ENCODE results near the gene KLK3.
"Not testable (repeated sequence)": the region's sequence is repeated elsewhere in the genome, so short reads cannot be mapped to it uniquely, and the experiment has no call there.

The KLK3 gene

DNA sequence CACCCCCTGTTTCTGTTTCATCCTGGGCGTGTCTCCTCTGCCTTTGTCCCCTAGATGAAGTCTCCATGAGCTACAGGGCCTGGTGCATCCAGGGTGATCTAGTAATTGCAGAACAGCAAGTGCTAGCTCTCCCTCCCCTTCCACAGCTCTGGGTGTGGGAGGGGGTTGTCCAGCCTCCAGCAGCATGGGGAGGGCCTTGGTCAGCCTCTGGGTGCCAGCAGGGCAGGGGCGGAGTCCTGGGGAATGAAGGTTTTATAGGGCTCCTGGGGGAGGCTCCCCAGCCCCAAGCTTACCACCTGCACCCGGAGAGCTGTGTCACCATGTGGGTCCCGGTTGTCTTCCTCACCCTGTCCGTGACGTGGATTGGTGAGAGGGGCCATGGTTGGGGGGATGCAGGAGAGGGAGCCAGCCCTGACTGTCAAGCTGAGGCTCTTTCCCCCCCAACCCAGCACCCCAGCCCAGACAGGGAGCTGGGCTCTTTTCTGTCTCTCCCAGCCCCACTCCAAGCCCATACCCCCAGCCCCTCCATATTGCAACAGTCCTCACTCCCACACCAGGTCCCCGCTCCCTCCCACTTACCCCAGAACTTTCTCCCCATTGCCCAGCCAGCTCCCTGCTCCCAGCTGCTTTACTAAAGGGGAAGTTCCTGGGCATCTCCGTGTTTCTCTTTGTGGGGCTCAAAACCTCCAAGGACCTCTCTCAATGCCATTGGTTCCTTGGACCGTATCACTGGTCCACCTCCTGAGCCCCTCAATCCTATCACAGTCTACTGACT is at the start of gene KLK3:
TSS of gene KLK3 (plus strand) at position 280 of the 775 bp plus-strand sequence. CDS start at position 321, 41 bp downstream.
- no peak for DNase-seq (ENCODE audit: low read depth in 4 of 4, low spot score in 1 of 4)

DNA sequence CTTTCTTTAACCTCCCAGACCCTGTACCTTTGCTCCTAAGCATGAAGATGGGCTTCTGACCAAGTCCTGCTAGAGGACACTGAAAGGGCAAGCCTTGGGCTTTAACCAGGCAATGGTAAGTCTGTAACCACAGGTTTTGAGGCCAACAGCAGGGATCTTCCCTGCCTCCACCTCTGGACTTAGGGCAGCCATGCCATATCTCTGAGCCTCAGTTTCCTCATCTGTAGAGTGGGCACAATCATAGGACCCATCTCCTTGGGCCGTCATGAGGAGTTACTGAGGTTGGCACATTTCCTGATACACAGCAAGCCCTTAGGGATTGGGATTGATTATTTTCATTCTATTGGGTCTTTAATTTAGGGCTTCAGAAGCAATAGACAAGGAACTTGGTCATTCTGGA is 45.9 kb upstream of the KLK3 start:
- DNase-seq (ENCODE audit: low read depth in 4 of 4, low spot score in 1 of 4) = no peak

DNA sequence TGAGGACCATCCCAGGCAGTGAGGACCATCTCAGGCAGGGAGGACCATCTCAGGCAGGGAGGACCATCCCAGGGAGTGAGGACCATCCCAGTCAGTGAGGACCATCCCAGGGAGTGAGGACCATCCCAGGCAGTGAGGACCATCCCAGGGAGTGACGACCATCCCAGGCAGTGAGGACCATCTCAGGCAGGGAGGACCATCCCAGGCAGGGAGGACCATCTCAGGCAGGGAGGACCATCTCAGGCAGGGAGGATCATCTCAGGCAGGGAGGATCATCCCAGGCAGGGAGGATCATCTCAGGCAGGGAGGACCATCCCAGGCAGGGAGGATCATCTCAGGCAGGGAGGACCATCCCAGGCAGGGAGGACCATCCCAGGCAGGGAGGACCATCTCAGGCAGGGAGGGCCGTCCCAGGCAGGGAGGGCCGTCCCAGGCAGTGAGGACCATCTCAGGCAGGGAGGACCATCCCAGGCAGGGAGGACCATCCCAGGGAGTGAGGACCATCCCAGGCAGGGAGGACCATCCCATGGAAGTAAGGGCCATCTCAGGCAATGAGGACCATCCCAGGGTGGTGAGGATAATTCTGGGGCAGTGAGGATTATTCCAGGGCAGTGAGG is 43.0 kb upstream of the KLK3 start:
- DNase-seq (ENCODE audit: low read depth in 4 of 4, low spot score in 1 of 4) = not testable (repeated sequence)

- no peak for DNase-seq (ENCODE audit: low read depth in 4 of 4, low spot score in 1 of 4)
Measured at GRCh38 chr19:50812474-50812873, 42.2 kb upstream of the KLK3 start.

DNA sequence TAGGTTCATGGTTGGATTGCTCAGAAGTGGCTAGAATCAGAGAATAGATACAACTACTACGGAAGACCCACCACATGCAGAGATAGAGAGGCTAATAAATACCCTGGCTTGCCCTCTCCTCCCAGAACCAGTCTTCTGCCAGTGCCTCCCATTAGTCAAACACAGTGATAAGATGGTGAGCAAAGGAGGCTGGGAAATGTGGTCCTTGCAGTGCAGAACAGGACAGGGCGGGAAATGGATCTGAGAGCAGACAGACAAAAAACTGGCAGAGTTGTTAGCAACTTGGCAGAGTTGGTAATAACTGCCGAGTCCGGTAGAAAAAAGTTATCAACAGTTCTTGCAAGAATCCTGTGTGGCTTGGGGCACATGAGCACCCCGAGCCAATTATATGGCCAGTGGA is 39.8 kb upstream of the KLK3 start:
- DNase-seq (ENCODE audit: low read depth in 4 of 4, low spot score in 1 of 4) = no peak

DNA sequence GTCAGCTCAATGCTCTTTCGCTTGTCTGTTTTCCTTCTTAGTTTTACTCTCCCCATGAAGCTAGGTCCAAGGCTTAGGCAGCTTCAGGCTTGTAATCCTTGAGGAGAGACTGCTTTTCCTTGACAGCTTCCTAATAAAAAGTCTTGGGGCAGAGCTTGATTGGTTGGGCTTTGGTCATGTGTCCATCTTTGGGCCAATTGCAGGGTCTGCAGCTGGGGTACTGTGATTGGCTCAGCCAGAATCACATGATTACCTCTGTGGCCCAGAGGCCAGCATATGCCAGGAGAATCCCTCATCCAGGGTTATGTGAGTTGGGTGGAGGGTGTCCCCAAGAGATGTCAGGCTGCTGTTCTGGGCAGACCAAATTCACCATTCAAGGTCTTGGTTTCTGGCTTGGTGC is 39.3 kb upstream of the KLK3 start:
- DNase-seq (ENCODE audit: low read depth in 4 of 4, low spot score in 1 of 4) = no peak

DNA sequence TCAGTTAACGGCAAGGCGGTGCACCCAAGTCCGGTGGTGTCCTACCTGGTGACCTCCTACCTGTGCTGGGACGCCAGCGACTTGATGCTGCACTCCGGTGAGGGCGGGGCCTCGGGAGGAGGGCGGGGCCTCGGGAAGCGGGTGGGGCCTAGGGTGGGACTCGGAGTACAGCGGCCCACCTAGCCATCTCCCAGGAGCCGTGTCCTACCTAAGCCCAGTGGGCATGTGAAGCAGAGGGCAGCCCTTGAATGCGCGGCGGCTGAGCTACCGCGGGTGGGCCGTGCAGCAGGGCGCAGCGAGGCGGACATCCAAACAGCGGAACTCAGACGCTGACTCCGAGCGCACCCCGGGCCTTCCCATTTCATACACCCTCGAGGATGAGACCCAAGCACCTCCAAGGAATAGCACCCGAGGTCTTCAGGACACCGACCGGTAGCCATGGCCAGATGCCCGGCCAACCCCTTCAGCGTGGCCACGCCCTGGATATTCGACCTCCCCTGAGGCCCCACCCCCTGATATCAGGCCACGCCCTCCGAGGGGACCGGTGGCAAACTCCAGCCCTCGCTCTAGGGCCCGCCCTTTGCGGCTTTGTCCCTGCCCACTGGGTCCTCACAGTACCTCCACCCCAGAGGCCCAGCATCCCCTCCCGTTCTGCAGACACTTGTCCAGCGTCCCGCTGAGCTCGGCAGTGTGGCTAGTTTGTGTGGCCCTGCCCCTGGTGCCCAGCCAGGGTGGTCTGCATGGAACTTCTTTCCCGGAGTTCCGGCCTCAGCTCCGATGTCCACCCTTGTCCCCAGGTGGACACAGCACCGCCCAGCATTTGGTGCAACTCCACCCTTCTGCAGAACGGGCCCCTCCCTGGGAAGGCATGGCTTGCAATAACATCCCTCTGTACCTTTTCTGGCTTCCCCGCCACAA is 36.5 kb upstream of the KLK3 start:
- peak in 2 of 4 experiments; percentile 46 to 48 for DNase-seq (ENCODE audit: low read depth in 4 of 4, low spot score in 1 of 4)

DNA sequence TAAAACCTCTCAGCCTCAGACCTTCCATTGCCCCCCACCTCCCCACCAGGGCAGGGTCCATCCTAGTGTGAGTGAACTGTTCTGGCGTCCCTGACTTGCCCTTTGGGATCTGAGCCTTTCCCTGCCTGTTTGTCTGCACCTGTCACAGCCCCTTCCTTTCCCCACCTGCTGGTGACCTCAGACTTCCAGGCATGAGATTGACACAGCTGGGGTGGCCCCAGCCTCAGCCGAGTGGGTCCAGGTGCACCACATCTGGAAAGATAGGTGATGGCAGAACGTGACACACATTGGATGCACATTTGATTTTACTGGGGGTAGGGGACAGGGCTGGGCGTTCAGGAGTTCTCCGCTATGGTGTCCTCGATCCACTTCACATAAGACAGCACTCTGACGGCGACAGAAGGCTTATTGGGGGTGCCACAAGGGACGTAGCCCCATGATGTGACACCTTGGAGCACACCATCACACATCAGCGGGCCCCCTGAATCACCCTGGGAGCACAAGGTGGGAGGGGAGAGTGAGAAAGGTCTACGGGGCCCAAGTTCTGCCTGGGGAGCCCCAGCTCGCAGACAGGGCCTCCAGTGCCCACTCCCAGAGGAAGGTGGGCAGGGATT is 35.7 kb upstream of the KLK3 start:
- DNase-seq (ENCODE audit: low read depth in 4 of 4, low spot score in 1 of 4) = no peak

DNA sequence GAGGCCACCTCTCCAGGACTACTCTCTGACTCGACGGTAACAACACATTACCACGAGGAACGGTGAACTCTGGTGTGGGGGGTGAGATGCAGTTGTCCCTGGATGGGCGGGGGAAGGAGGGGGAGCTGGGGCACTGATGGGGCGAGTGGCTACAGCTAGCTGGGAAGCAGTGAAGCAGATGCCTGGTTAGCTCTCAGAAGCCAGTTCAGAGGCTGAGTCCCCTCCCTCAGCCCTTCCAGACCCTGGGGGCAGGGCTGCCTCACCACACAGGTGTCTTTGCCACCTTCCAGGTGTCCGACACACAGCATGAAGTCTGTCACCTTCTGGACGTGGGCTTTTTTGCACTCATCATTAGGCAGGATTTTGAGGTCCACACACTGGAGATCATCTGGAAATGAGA is 35.1 kb upstream of the KLK3 start:
- no peak for DNase-seq (ENCODE audit: low read depth in 4 of 4, low spot score in 1 of 4)

- no peak for DNase-seq (ENCODE audit: low read depth in 4 of 4, low spot score in 1 of 4)
Measured at GRCh38 chr19:50820086-50820485, 34.6 kb upstream of the KLK3 start.

DNA sequence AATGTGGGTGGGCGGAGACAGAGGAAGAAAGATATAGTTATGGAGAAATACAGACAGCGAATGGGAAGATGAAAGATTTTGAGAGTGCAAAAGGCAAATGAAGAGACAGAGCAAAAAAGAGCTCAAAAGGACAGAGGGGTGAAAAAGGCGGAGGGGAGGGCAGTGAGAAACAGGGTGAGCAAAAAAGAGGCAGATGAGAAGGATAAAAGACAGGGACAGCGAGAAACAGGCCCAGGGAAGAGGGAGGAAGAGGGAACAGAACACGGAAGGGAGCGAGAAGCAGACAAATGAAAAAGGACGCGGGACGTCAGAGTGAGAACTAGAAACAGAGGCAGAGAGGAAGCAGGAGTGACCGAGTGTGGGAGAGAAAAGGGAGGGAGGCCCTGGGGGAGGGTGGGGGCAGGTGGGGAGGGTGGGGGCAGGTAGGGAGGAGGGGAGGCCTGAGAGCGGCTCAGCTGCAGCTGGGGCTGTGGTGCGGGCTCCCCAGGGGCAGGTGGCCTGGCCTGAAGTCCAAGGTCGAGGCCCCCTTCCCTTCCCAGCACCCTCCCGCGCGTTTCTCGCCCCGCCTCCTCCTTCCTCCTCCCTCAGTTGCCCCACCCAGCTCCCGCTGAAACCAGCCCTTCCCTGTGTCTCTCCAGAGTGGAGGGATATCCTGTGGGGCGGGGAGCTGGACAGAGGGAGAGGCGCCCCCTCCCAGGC is 34.0 kb upstream of the KLK3 start:
- DNase-seq (ENCODE audit: low read depth in 4 of 4, low spot score in 1 of 4) = no peak

DNA sequence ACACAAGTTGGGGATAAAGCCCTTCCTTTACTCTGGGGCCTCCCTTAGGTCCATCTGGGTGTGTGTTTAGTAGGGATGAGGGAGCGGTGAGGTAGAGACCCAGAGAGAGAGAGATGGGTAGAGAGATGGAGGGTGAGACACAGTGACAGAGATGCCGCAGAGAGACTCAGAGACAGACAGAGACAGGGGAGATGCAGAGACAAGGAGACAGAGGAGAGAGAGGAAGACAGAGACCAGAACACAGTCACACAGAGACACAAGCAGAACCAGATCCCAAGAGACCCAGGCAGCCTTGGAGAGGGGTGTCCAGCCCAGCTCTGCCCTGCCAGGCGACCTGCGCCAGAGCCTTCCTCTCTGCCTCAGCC is 33.5 kb upstream of the KLK3 start:
- no peak for DNase-seq (ENCODE audit: low read depth in 4 of 4, low spot score in 1 of 4)

DNA sequence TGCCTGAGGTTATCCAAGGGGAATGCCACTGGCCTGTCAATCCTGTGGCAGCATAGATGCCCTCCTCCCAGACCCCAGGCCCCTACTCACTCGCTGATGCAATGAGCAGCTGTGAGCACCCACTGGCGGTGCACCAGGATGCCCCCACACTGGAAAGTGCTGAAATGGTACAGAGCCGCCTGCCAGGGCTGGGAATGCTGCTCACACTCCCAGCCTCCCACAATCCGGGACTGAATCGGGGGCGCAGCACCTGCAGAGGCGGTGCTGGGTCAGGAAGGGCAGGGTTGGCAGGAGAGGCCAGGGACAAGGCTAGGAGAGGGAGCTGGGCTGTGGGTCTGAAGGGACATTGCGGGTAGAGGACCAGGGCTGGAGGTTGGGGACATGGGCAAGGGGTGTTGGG is 33.1 kb upstream of the KLK3 start:
- DNase-seq (ENCODE audit: low read depth in 4 of 4, low spot score in 1 of 4) = no peak

DNA sequence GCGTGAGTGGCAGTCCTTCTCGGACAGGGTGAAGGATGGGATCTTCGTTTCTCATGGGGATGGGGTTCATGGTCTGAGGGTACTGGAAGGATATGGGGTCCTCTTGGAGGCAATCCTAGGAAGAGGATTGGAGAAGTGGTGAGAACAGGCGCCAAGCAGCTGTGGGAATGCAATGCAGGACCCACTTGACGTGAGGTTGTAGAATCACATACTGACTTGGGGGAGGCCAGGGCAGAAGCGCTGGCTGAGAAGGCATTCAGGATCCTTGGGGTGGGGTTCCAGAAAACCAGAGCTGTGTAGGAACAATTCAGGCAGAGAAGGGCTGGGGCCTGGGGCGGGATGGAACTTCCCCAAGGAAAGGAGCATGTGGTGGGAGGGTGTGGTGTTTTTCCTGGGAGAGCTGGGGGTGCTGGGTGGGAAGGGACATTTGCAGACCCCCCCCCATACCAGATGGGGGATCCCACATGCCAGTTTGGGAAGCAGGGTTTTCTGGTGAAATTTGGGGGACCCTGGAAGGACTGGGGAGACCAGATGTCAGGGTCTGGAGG is 32.0 kb upstream of the KLK3 start:
- DNase-seq (ENCODE audit: low read depth in 4 of 4, low spot score in 1 of 4) = no peak

DNA sequence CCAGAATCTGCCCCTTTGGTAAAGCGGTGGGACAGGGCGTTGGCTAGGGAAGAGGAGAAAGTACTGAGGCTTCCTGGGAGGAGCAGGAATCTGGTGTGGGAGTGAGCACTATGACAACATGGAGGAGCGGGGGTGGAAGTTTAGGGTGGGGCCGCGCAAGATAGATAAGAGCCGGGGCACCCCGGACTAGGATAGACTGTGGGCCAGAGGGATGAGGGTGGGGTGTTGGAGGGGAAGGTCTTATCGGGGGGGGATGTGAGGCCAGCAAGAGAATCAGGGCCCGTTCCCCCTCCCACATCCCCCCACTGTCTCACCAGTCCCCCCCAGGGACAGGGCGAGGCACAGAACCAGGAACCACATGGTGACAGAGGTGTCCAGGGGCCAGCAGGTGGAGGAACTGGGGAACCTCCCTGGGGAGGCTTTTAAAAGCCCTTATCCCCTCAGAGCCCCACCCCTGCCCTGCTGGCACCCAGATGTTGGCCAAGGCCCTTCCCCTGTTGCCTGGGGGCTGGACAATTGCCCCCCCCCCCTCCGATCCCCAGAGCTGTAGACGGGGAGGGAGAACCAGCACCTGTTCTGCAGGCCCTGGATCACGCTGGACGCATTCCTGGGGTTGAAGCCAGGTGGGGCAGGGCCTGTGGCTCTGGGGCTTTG is 31.2 kb upstream of the KLK3 start, which contains the start of gene KLK1:
TSS of gene KLK1 (minus strand) at position 399 of the 654 bp plus-strand sequence. CDS start at position 360, 39 bp downstream.
- DNase-seq (ENCODE audit: low read depth in 4 of 4, low spot score in 1 of 4) = no peak

GRCh38 chr19:50826492-50827240 is 28.0 kb upstream of the KLK3 start:
- DNase-seq (ENCODE audit: low read depth in 4 of 4, low spot score in 1 of 4) = no peak

DNA sequence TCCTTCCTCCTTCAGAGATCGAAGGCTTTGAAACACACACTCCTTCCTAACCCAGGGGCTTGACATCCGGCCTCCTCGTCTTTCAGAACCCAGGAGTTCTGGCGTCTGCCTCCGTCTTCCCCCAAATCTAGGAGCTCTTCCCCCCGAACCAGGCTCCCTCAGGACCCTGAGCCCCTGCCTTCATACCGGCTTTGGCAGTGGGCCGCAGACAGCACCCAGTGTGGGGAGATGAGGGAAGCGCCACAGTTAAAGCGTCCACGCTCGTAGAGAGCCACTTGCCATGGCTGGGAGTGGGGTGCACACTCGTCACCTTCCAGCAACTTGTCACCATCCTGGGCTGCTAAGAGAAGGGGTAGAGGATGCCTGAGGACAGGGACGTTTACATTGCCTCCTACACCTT is 27.2 kb upstream of the KLK3 start:
- DNase-seq (ENCODE audit: low read depth in 4 of 4, low spot score in 1 of 4) = no peak

DNA sequence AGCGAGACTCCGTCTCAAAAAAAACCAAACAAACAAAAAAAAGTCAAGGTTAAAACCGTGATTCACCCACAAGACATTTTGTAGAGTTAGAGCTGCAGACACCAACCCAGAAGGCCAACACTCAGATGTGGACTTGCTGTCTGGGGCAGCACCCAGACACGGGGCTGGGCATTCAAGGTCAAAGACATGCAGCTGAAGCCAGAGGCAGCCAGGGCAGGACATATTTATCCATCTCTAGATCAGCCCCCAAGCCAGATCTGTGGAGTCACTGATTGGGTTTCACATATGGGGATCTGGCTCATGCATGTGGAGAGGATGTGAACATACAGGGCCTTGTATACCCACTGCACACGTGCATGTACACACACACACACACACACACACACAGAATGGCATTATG is 24.9 kb upstream of the KLK3 start:
- no peak for DNase-seq (ENCODE audit: low read depth in 4 of 4, low spot score in 1 of 4)
